IPS DF 4.7 (cell line): ENCODE data around the gene SH3BP2.

Source experiments
- DNase-seq: peaks from one replicate; pipeline ENCODE4 v3.0.0-alpha.2; 2013; ENCODE audit warnings: low spot score; ENCODE audit errors: extremely low read depth

SH3BP2 gene

DNA sequence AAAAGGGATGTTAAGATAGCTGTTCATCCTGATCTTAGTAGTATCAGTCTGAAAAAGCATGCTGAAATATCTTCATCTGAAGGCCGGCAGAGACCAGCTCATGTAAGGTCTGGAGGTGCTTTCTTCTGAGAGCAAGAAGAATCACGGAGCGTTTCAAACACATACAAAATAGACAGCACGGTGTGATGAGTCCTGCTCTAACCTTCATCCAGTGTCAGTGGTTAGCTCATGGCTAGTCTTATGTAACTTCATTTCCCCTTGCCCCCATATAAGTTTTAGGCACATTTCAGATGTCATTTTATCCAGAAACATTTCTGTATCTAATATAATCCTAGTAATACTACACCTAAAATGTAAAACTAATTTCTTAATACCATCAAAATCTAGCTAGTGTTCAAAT, 78.6 kb downstream of the SH3BP2 start:
- DNase-seq = no peak

DNA sequence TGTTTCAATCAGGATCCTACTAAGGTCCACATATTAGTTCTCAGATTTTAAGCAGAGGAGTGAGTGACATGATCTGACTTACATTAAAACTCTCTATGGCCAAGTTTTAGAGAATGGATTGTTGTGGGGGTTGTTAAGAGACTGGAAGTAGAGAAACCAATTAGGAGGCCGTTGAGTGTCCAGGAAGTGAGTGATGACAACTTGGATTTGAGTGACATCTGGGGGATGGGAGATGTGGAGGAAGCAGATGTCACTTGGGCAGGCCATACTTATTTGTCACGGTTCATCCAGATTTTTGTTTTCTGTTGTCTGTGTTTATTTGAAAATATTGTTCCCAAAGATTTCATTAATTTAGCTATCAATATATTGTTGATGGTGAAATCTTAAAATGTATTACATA, 79.0 kb downstream of the SH3BP2 start:
- DNase-seq = no peak

DNA sequence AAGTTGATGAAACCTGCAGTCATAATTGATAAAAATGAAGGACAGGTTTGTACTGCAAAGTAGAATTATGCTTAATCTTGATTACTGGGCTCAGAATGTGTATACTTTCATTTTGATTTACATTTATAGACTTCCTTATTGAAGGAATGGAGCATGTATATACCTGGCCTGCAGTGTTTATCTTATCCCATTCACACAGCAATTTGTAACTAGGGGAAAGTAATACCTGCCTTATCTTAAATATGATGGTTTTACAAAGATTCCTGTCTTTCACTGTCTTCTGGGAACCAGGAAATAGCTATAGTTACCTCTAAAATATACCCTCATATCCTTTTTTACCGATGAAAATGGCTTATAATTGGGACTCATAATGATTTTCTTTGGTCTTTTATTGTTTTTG, 80.4 kb downstream of the SH3BP2 start:
- DNase-seq = no peak

DNA sequence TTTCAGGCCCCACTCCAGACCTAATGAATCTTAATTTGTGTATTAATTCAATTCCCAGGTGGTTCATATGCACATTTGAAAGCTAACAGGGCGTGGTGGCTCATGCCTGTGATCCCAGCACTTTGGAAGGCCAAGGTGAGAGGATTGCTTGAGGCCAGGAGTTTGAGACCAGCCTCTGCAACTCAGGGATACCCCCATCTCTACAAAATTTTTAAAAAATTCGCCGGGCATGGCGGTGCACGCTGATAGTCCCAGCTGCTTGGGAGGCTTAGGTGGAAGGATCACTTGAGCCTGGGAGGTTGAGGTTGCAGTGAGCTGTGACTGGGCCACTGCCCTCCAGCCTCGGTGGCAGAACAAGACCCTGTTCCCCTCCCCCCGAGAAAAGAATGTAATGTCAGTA, 82.0 kb downstream of the SH3BP2 start:
- DNase-seq = no peak

DNA sequence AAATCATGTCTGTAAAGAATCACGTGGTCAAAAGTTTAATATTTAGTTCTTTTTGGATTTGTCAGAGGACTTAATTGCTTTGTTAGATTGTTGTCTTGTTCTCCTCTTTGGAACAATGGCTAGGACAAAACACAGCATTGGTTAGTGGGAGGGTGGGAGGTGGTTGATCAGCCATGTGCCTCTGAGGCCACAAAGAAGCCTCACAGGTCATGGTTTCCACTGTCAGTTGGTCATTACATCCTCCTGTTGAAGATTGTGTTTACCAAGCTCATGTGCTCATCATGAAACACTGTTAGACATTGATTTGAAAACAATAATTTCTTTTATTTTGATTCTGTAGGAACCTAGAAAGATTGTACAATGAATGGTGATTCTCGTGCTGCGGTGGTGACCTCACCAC, 82.7 kb downstream of the SH3BP2 start:
- DNase-seq = no peak

DNA sequence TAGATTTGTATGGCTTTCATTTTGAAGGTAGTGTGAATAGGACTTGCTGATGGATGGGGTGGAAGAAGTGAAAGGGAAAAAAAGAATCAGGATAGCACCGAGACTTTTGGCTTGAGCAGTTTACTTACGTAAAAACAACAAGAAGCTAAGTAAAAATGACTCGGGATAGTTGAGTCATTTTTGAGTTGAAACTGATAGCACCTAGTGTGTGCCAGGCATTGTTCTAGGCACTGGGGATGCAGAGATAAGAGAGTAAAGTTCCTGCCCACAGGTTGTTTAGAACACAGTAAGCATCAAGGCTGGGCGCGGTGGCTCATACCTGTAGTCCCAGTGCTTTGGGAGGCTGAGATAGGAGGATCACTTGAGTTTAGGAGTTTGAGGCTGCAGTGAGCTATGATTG, 85.5 kb downstream of the SH3BP2 start:
- DNase-seq = no peak

DNA sequence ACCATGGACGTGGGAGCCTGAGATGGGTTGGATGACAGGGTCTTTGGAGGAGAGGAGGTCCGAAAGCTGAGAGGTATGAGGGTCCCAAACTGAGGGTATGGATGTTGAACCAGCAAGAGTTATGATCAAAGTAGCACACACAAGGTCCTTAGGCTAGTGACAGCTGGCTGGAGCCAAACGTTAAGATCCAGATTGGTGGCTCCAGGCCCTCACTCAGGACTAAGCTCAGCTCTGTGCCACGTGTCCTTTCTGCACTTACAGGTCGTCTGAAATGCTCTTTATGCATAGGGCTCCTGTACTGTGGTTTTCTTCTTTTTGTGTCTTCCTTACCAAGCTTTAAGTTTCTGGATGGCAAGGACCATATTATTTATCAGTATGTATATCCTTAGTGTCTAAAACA, 86.1 kb downstream of the SH3BP2 start:
- DNase-seq = no peak

DNA sequence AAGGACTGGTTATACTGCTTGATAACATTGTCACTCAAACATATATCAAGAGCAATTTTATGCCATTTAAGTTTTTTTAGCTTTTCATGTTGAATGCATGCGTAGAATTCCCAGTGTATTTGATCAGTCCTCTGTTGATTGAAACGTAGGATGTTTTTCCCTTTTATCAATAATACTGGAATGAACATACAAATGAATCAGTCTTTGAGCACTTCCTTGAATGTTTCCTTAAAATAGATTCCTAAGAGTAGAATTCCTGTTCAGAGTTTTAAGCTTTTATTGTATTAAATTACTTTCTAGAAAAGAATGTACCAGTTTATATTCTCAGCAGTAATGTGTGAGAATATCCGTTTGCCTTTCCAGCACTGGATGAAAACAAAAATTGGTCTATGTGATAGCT, 88.5 kb downstream of the SH3BP2 start:
- DNase-seq = no peak

DNA sequence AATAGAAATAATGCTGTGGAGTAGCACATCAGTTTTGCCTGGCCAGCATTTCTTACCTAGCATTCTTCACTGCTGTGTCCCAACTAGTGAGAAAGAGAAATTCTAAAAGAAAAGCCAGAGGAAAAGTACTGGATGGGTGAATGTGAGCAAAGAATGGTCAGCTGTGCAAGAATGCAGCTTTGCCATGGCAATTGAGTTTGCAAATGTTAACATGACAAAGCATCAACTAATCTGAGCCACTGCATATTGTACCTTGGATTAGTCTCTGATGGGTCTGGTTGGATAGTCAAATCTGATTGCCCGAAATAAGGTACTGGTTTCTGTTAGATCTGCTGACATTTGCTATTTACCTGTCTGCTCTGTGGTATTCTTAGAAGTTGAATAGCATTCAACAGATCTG, 89.5 kb downstream of the SH3BP2 start:
- DNase-seq = no peak

DNA sequence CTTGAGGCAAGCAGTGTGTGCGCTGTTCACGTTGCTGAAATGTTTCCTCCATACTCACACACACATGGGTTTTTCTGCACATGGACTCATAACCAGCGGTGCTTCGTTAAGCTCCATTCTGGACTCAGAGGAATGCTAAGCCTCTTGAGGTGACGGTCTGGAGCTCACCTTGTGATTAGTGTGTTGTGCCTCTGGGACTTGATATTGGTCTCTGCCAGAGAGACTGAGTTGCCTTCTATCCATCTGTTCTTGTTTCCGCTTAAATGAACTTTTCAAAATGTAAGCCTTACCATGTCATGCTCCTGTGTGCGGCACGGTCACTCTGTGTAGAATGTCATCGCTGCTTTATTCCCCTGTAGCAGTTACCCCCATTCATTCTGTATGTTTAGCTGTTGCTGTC, 93.3 kb downstream of the SH3BP2 start:
- DNase-seq = no peak

DNA sequence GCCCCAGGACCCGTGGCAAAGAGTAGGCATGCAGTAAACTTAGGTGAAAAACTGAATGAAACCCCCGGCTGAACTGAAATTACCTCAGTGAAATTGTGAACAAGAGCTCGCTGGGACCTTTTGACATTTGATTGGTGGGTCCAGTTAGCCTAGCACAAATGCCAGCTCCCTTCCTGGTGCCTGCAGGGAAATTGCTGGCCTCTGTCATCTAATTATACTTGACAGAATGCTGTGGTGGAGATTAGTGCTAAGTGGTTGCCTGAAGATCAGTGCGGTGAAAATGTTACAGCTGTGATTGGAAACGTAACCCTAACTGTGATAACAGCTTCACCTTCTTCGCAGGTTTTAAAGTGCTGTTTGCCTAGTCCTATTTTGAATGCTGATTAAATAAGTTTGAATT, 93.7 kb downstream of the SH3BP2 start:
- no peak for DNase-seq

DNA sequence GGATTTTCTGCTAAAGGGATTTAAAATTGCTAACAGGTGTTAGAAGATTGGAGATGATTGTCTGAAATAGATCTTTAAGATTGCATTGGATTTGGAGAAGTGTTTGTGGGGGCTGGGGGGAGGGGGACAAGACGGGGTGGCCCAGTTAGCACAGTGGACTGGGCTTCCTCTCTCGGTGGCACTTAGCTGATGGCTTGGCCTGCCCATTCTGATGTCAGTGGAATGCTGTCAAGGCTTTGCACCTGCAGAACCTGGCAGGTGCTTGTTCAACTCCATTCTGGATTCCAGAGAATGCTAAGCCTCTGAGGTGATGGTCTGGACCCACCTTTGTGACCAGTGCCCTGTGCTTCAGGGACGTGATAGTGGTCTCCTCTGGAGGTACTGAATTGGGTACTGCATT, 94.5 kb downstream of the SH3BP2 start:
- no peak for DNase-seq

DNA sequence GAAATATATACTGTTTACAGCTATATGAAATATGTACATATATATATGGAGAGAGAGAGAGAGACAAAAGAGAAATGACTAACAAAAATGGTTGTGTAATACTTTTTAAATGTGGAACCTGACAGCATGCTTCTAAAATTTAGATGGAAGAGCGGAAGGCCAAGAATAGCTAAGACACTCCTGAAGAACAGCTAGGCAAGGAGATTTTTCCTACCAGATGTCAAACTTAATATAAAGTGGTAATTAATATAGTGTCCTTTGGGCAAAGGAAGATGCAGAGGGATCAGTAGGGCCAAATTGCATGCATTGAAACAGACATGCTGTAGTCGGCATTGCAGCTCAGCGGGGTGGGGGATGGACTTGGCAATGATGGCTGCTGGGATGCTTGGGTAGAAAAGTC, 96.0 kb downstream of the SH3BP2 start:
- no peak for DNase-seq
